IMR-90 (cell line): ENCODE results near the gene REST.

Source experiments
- CEBPB ChIP-seq: IDR thresholded peaks from 2 replicates; pipeline ENCODE4 v1.6.1; 2012; ENCODE audit warnings: low read depth, low read length, improper control_type of control experiment
- CTCF ChIP-seq: conservative IDR thresholded peaks from 2 replicates; pipeline ENCODE4 v1.5.1; 2012; ENCODE audit warnings: mild to moderate bottlenecking, low read depth, low read length, improper control_type of control experiment
- MAZ ChIP-seq: IDR thresholded peaks from 2 replicates; pipeline ENCODE4 v1.6.1; 2012; ENCODE audit warnings: low read depth, mild to moderate bottlenecking, low read length, improper control_type of control experiment, moderate library complexity, borderline replicate concordance
- POLR2A ChIP-seq: IDR thresholded peaks from 2 replicates; pipeline ENCODE4 v1.6.1; 2012; ENCODE audit warnings: mild to moderate bottlenecking, low read depth, low read length
- RAD21 ChIP-seq: IDR thresholded peaks from 2 replicates; pipeline ENCODE4 v1.6.1; 2012; ENCODE audit warnings: low read length, improper control_type of control experiment
- RFX5 ChIP-seq: IDR thresholded peaks from 2 replicates; pipeline ENCODE4 v1.8.0; 2012; ENCODE audit warnings: low read depth, mild to moderate bottlenecking, low read length, moderate library complexity

GRCh38 chr4:56908206-56909085, 746 bp downstream of the REST start:
- no peak; the same call in 1 of the 2 replicates for TF ChIP-seq CTCF
- peak; percentile 24; the same call in 1 of the 2 replicates for TF ChIP-seq POLR2A
- TF ChIP-seq RAD21: no peak
- TF ChIP-seq CEBPB: no peak
- TF ChIP-seq MAZ: peak; percentile 75; the same call in 1 of the 2 replicates
- TF ChIP-seq RFX5: no peak
